ENCODE data around the gene TEX47.
A peak's percentile ranks its signal among the peaks of the same experiment; 100 is the strongest.

TEX47 gene

DNA sequence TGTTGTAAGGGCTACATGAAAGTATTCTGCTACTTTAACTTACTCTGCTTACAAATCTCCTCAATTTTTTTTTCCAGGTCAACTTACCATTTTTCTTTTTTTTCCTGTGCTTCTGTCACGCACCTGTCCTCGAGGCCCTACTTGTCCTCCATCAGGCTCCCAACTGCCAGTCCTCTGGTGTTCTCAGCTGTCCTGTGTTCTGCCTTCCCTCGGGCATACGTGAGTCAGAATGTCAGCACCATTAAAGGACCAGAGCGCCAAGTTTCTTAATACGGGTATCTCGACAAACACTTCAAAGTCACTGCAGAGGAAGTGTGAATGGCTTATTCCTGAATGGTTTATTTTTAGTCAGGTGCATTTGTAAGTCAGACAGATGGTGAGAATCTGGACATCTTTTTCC is at the start of gene TEX47:
TEX47 (minus strand) TSS at position 185 of the 400 bp plus-strand sequence. CDS start 795 bp downstream, outside the sequence.
- DNase-seq: no peak

DNA sequence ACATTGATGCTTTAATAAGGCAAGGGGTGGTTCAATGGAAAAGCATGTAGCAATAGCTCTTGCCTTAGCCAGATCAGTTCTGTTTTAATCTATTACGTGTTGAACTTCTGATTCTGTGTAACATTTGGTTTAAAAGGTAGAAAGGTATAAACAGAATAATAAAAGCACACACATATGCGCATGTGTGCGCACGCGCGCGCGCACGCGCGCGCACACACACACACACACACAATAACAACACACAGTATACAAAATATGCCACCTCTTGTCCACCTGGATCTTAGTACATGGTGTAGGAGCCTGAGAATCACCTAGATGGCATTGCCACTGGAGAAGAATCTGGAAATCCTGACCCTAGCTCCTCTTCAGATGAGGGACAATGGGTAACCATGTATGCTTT is 49.6 kb upstream of the TEX47 start:
- DNase-seq: no peak

DNA sequence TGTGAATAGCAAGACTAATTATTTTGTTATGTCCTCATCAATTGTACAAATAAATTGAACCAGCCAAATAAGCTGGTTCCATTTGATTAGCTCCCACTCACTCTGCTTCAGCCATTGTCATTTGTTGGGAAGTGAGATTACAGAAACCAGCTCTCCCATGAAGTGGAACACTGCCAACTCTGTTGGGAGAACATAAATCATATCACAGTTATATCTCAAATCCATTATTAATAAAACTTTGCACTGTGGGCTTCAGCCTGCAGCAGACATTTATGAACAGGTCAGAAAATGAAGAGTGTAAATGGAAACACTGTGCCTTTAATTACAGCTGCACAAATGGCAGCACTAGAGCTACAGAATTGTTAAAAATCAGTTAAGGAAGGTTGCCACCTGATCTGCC is 46.7 kb upstream of the TEX47 start:
- no peak for DNase-seq

DNA sequence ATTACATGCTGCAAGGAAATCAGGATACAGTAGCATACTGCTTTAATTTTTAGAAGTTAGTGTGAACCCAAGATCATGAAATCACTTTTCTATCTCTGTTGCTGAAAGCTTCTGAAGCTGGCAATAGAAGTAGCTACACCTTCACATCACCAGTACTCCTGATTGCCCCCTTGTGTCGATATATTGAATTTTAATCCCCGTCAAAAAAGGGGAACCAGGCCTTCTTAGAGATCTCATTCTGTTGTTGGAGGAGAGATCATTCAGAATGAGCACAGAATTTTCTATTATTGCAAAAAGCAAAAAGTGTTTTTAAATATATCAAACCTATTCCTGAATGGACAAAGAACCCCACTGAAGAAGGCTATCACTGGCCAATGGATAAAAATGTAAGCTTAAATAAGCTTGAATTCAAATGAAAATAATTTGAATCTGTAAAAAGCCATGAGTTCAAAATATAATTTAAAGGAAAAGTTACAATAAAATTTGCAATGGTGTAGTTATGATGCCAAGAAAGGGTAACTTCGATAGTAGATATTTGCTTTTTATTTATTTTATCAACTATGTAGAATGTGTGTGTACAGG is 39.7 kb upstream of the TEX47 start:
- DNase-seq: no peak

DNA sequence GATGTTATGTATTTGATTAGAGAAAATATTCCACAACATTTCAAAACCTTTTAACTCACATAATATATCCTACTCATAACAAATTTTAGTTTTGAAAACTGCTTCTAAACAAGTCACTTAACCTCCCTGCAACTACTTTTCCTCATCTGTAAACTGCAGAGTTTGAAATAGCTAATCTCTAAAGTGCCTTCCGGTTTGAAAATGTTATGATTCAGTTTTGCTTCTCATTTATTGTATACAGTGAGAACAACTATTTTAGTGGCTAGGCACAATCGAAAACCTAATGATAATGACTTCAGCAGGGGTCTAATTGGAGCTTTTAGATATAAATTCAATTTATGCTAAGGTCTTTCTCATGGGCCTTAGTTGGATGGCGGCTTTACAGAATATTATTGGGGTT is 30.7 kb upstream of the TEX47 start:
- no peak for DNase-seq

DNA sequence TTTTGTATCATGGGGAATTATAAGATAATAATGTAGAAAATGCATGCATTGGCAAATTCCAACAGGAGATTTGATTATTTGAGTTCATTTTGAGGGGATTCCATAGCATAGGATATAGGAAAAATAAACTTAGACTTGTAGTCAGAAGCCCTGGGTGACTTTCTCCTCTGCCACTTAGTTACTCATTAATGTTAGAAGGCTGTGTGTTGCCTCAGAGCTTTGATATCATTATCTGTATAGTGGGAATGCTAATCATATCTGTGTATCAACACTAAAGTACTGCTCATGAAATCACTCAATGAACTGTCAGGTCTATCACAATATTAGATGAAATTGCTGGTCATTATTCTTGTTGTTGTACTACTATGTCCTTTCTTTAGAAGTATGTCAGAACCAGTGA is 23.0 kb upstream of the TEX47 start:
- DNase-seq: no peak

DNA sequence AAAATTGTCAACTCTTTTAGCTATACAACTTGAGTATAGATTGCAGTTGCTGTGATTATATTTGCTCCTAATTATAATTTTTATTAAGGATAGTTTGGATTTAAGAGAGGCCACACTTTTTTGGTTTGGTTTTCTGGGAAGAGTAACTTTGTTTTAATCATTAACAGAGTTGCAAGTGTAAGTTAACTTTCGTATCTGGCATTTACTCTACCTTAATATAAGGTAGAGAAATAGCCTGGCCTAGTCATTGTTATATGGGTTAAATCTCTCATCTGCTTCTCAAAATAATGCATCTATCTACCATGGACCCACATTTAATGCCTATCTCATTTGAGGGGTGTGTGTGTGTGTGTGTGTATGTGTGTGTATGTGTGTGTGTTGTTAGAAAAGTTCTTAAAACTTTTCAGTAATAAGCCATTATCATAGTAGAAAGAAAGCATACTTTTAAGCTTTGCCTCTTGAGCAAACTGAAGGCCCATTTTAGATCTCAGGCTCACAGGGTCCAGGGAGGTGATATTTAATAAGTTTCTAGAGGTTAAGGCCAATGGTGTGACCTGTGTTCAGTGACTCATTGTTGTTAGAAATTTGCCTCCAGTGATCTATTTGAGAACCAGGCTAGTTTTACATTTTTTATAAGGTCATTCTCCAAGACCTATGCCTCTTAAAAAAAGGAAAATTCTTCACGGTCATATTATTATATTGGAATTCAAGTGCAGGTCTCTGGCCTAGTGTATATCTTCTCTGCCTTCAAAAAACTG is 10.9 kb upstream of the TEX47 start:
- DNase-seq: no peak

DNA sequence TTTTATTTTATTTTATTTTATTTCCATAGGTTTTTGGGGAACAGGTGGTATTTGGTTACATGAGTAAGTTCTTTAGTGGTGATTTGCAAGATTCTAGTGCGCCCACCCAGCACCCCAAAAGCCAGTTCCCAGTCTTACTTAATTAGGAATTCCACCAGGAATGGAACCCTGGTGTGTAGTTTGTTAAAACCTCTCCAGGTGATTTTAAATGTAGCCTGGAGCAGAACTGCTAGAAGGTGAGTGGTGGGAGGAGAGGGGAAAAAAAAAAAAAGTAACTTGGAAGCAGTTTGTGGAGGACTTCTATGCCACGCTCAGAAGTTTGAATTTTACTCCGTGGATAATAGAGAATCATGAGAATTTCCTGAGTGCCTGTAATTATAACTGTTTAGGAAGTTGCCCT is 5.5 kb upstream of the TEX47 start:
- DNase-seq: no peak

DNA sequence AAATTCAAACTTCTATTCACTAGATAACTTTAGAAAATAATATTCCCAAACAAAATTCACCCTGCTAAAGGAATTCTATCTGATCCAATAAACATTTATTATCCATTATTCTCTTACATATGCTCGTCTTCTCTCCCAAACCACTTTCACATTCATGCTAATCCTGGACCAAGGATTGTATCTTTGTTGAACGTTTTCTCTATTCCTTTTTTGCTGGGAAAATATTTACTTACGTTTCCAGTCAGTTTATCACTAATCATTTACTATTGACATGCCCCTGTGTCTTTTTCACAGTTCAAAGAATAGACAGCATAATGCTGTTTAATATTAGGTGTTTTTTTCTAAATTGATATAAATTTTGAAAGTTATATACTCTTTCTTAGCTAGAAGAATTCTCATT is 3.2 kb downstream of the TEX47 start:
- no peak for DNase-seq

DNA sequence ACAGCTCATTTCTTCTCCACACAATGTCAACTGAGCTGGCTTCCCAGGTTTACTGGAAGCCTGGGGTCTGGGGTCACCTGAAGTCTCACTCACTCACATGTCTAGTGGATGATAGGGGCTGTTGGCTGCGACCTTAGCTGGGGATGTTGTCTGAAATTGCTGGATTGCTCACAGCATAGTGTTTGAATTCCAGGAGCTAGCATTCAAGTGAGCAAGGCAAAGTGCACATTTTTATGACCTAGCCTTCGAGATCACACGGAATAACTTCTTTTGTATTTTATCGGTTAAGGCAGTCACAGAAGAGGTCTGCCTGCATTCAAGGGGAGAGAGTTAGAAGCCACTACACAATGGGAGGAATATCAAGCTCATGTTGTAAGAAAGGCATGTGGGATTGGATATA is 3.6 kb downstream of the TEX47 start:
- no peak for DNase-seq

DNA sequence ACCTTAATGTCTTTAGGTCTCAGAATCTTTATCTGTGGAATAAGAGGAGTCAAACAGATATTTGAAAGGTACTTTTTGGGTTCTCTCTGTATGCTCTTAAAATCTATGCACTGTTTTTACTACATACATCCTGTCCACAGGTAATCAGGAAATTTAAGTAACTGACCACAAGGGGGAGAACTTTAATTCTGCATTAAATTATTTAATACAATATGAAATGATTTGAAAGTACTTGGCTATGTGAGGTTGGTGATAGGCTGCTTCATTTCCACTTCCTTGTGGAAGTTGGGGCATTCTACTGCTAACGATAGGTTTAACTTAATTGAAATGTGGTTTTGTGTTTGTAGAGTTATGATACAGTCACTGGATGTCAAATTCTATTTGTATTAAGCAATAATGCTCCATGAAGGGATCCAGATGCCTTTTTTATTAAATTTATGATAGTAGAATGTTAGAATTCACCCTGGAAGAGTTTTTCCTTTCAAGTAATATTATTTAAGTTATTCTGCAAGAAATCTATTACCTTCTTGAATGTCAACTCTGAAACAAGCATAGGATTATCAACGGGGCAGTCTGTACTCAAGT is 6.0 kb downstream of the TEX47 start:
- DNase-seq: no peak

DNA sequence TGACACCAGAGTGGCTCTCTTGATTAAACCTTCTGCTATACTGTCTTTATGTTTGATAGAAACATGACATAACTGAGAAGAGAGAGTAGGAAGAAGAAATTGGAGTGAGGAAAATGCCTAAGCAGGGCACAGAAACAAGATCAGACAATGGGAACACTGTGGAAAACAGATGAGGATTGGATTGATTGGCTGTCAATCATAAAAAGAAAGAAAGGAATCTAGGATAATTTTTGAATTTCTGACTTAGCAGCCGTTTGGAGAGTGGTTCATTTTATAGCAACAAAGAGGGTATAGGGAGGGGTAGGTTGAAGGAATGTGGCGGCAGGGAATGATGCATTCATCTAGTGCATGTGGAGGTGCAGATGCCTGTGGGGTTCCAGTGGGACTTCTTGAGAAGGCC is 7.8 kb downstream of the TEX47 start:
- DNase-seq: no peak

DNA sequence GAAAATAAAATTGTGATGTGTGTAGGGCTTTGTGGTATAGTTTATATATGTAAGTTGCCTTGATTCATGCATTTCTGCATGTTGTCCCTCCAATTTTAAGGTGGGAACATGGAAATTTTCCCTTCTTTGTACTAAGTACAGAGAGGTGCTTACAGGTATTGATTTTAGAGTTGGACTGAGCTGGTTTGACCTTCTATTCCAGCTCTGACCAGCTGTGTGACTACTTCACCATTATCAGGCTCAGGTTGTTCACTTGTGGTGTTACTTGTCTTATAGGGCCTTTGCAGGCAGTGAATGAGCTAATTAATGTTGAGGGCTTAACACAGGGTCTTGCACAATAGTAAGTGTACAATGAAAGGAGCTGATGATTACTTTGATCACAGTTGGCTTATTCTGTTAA is 19.7 kb downstream of the TEX47 start:
- DNase-seq: no peak

DNA sequence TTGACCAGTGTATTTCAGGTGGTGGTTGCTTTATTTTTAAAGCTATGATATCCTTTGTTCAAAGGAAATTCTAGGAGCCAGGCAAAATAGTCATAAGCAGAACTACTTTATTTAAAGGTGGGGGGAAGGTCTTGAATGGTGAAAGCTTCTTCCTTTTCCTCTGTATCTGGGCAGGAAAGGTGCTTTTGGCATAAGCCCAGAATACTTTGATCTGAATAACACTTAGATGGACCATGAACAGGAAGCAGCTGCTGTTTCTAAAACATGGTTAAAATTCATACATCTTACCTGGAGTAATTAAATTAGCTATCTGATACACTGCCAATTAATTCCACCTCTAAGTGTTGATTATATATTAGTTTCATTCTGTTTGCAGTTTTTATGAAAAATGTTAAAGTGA is 22.8 kb downstream of the TEX47 start:
- DNase-seq: no peak

DNA sequence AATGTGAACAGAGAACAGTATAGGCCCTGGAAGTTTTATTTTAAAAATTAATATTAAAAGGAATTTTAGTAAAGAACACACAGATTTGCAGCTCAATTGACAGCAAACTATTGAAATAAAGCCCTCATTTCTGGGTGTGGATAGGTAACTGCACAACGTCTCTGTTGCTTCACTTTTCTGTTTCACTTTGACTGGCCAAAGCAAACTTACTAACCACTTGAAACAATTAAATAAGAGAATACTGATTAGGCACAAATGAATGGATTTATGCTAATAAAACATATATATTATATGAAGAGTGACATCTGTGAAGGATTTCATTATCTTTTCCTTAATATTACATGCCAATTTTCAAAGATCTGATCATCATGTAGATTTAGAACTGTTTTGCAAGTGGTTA is 24.1 kb downstream of the TEX47 start:
- DNase-seq: no peak

DNA sequence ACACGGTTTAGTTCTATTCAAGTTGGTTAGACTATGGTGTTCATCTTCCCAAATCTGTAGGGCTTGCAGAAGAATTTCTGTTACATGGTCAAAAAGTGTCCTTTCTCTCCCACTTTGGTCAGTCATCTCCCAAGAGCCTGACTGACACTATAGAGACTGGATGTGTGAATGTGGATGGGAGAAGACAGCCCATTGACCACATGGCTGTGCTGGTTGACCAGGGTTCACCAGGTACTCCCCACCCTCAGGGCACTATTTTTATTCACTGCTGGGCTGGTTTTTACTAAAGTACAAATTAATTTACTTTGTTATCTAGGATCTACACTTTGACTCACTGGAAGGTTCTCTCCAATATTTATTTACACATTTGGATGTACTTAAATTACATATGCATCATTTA is 33.8 kb downstream of the TEX47 start:
- no peak for DNase-seq

DNA sequence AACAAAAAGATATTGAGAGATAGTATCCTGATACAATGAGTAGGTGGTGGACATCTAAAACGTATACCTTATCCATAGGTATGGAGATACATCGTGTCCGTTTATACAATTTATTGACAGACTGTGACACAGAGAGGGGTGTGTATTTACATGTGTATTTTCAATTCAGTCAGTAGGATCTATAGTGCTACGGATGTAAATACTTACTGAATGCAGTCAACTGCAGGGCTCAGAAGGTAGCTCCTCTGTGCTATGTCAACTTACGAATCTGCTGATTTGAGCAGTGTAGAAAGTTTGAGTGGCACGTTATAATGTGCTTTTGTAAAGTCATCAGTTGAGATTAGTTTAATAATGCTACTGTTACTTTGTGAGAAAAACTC is 35.4 kb downstream of the TEX47 start:
- no peak for DNase-seq

DNA sequence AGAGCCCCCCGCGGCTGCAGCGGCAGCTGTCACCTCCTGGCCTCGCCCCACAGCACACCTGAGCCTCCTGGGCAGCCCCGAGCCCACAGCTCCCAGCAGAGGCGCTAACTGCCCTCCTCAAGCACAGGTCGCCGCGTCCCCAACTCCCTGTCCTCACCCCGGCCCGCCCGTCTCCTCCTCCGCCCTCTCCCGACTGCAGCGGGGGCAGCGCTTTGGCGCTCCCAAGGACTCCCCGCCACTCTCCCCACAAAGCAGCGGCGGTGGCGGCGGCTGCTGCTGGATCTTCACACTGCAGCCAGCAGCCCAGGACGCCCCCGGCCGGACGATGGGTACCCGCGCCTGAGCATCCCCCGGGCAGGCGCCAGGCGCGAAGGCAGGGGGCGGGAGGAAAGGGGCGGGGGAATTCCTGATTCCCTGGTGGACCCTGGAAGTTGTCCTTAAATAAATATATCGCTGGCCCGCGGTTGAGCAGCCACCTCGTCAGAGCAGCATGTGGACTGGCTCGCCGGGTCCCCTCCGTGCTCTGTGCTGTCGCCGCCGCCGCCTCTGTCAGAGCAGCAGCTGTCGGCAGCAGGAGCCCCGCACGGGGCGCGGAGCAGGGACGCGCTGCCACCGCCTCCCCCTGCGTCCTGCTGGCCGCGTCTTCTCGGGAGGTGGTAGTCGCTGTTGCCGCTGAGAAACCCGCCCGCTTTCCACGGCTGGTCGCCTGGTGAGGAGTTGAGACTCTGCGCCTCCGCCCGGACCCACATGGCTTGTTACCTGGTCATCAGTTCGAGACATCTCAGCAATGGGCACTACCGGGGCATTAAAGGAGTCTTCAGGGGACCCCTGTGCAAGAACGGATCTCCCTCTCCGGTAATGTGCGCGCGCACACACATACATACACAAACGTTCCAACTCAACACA is 36.1 kb downstream of the TEX47 start, which contains the start of gene ZNF804B:
ZNF804B (plus strand) TSS at position 471 of the 906 bp plus-strand sequence; CDS start at position 748, 277 bp downstream.
- DNase-seq: peak; percentile 49

DNA sequence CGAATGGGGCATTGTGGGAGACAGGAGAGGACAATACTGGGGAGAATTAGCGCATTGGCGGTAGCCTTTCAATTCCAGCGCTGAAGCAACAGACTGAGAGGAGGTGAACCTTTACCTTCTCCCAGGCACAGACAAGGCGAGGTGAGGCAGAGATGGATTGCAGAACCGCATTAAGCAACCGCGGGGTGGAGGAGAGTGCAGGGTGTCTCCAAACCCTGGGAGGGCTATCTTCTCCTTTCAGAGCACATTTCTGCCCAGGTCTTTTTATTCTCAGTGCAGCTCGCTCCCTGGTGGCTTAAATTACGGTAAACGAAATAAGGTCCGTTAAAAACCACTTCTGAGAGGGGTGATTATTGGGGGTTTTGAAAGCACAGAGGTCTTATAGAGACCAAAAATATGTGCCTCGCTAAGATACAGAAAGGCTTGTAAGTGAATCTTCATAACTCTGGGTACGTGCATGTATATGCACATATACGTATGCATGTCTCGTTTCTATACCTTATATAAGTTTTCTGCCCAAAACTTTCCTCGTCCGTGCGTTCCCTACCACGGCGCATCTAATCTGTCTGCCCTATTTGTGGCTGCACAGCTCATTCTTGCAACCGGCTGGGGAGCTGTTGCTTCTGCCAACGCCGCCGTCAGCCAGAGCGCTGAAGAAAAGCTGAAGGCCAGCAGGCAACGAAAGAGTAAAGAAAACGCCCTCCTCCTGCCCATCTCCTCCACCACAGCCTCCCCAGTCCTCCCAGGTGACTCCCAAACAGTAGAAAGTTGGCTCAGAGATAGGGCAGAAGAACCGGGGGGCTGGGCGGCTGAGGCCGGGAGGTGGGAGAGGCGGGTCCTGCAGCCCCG is 36.9 kb downstream of the TEX47 start:
- peak; percentile 67 for DNase-seq

DNA sequence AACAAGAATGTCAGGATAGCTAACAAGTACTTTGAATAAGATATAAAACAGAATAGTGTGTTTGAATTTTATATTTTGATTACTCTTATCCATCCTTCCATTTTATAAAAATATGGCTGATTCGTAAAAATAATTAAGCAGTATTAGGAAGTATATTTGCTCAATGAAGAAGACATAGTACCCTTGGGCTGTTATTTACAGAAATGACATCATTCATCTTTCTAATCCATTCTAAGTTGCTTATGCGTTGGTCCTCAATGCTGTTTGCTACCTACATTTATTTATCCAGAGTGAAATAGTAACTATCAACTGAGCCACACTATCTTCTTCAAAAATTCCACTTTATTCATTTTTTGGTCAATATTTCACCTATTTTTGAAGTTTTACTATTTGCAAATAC is 38.2 kb downstream of the TEX47 start:
- no peak for DNase-seq

DNA sequence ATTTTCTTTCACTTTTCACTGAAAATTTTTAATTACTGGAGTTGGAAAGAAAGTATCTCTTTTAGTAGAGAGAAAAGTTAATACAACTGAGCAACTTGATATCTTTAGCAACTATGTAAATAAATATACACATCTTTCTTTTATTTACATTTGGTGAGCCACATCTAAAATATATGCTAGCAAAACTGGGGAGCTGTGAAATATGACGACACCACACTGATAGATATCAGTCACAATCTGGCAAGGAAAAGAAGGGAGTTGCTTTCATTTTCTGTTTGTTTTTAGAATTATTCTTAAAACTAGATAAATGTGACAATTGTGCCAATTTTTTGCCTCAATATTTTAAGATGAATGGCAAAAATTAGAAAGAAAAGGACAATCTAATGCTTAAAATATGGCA is 38.7 kb downstream of the TEX47 start:
- DNase-seq: no peak

DNA sequence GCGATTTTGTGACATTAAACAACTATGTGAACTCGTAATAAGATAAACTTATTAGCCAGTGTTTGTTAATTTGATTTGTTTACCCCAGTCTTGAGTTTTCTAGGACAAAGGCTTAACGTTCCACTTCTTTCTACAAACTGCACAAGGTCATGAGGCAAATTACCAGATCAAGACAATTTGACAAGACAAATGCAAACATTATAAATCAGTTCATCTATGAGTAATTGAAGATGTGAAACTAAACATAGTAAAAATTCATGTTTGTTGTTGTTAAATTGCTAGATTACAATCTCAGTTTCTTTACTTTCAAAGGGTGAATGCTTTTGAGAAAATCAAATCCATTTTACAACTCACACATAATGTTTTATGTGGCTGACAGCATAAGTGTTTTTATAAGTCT is 49.4 kb downstream of the TEX47 start:
- DNase-seq: no peak
